A549 (cell line): ENCODE results near the gene CIT. TPM values are rescaled to one million over a fixed set of nuclear protein-coding genes. Genes with fewer than 3 reads are reported as not detected.

ENCODE experiments used
- ATAC-seq, 2 experiments: fragments of 200-7000 bp in 1 of 2; fragments of >200 bp in 1 of 2; cut with Nextera tagmentation in 1 of 2; cut with Tn5 transposase in 1 of 2; 3 replicates each; pipeline versions ENCODE4 v1.8.0 to v1.9.1; 2018 to 2020; ENCODE audit warnings: mild to moderate bottlenecking in 1 of 2, moderate library complexity in 1 of 2
- CTCF ChIA-PET: fragments of 300-600 bp; sonication (Branson Sonifier 250); formaldehyde crosslinking; extraction: SDS; loops from one replicate; lab custom pipeline; 2021; ENCODE audit warnings: antibody characterized with exemption, inconsistent platforms; lab: Yijun Ruan, JAX
- POLR2A ChIA-PET: fragments of 350-600 bp; formaldehyde crosslinking; extraction: SDS; loops from one replicate; lab custom pipeline; 2021; ENCODE audit warnings: antibody characterized with exemption, inconsistent platforms; lab: Yijun Ruan, JAX
- DNase-seq, 2 experiments: peaks; one replicate each; pipeline versions ENCODE4 v3.0.0 to v3.0.0-alpha.2; 2011 to 2016; ENCODE audit warnings: low read depth in 1 of 2, low spot score in 1 of 2
- FAIRE-seq: peaks from 2 replicates; lab custom pipeline; 2011; peaks lifted over from hg19 to GRCh38; lab: Jason Lieb, UNC
- H3K27ac ChIP-seq, 2 experiments: fragments of >200 bp; sonication (Bioruptor Twin); formaldehyde crosslinking; 3 replicates each; pipeline ENCODE4 v1.5.1; 2016 to 2017
- H3K4me1 ChIP-seq: fragments of >200 bp; sonication (Bioruptor Twin); formaldehyde crosslinking; 3 replicates; pipeline ENCODE4 v1.6.1; 2016
- H3K4me2 ChIP-seq: fragments of >200 bp; sonication (Bioruptor Twin); formaldehyde crosslinking; 3 replicates; pipeline ENCODE4 v1.6.1; 2016
- H3K4me3 ChIP-seq: fragments of >200 bp; sonication (Bioruptor Twin); formaldehyde crosslinking; 3 replicates; pipeline ENCODE4 v1.5.1; 2016
- H3K9me3 ChIP-seq: fragments of >200 bp; sonication (Bioruptor Twin); formaldehyde crosslinking; 3 replicates; pipeline ENCODE4 v1.6.1; 2016
- CHD2 ChIP-seq: fragments of 150-350 bp; IDR thresholded peaks from 2 replicates; pipeline ENCODE4 v1.6.1; 2014; ENCODE audit warnings: low read length; ENCODE audit not compliant: partially characterized antibody
- E2F6 ChIP-seq: IDR thresholded peaks from 2 replicates; pipeline ENCODE4 v1.6.1; 2012; ENCODE audit warnings: low read depth, borderline replicate concordance
- ELK1 ChIP-seq: fragments of 150-350 bp; IDR thresholded peaks from 2 replicates; pipeline ENCODE4 v1.6.1; 2014; ENCODE audit warnings: low read depth, mild to moderate bottlenecking, low read length
- EP300 ChIP-seq, 2 experiments: fragments of >200 bp; sonication (Bioruptor Twin); formaldehyde crosslinking; IDR thresholded peaks; 2 replicates in 1 of 2; 3 replicates in 1 of 2; pipeline ENCODE4 v1.6.1; 2016 to 2017
- ESRRA ChIP-seq: fragments of 150-350 bp; IDR thresholded peaks from 2 replicates; pipeline ENCODE4 v1.6.1; 2014; ENCODE audit warnings: mild to moderate bottlenecking, low read length, borderline replicate concordance
- FOSL2 ChIP-seq, 2 experiments: fragments of 450-650 bp in 1 of 2; fragments of >200 bp in 1 of 2; sonication (Bioruptor Twin) in 1 of 2; formaldehyde crosslinking; IDR thresholded peaks; 2 replicates each; pipeline versions ENCODE4 v1.5.0 to v1.6.1; 2016 to 2020; ENCODE audit warnings: mild to moderate bottlenecking in 1 of 2, moderate library complexity in 1 of 2
- HDAC2 ChIP-seq: fragments of 200-600 bp; sonication (generic); IDR thresholded peaks from 2 replicates; pipeline ENCODE4 v1.6.1; 2016
- HES2 ChIP-seq: fragments of >200 bp; sonication (Bioruptor Twin); formaldehyde crosslinking; IDR thresholded peaks from 2 replicates; pipeline ENCODE4 v1.6.1; 2016
- HMGXB4 ChIP-seq: fragments of 250-450 bp; sonication (Bioruptor Pico); IDR thresholded peaks from 2 replicates; pipeline ENCODE4 v1.5.0; 2021; ENCODE audit warnings: mild to moderate bottlenecking, moderate library complexity, borderline replicate concordance
- MAFK ChIP-seq: fragments of 450-650 bp; IDR thresholded peaks from 2 replicates; pipeline ENCODE4 v1.6.1; 2014; ENCODE audit not compliant: partially characterized antibody
- MAX ChIP-seq: IDR thresholded peaks from 2 replicates; pipeline ENCODE4 v1.6.1; 2012
- MYC ChIP-seq: IDR thresholded peaks from 2 replicates; pipeline ENCODE4 v1.6.1; 2012; ENCODE audit warnings: mild to moderate bottlenecking, inconsistent platforms, low read length, improper control_type of control experiment, borderline replicate concordance
- NPAS2 ChIP-seq: fragments of 250-450 bp; sonication (Bioruptor Pico); IDR thresholded peaks from 2 replicates; pipeline ENCODE4 v1.8.0; 2022; ENCODE audit warnings: mild to moderate bottlenecking, moderate library complexity, borderline replicate concordance
- NR3C1 ChIP-seq: fragments of >200 bp; sonication (Bioruptor Twin); formaldehyde crosslinking; IDR thresholded peaks from 3 replicates; pipeline ENCODE4 v1.6.1; 2017
- PHF8 ChIP-seq: fragments of 200-600 bp; sonication (generic); IDR thresholded peaks from 2 replicates; pipeline ENCODE4 v1.6.1; 2016; ENCODE audit warnings: low read depth, mild to moderate bottlenecking, antibody characterized with exemption, moderate library complexity, borderline replicate concordance
- POLR2AphosphoS2 ChIP-seq: conservative IDR thresholded peaks from 2 replicates; pipeline ENCODE4 v1.6.1; 2012; ENCODE audit warnings: low read length, improper control_type of control experiment, inconsistent platforms
- REST ChIP-seq: fragments of 200-600 bp; sonication (generic); IDR thresholded peaks from 2 replicates; pipeline ENCODE4 v1.6.1; 2016; ENCODE audit warnings: antibody characterized with exemption, mild to moderate bottlenecking, moderate library complexity
- RFX5 ChIP-seq: fragments of 450-650 bp; IDR thresholded peaks from 2 replicates; pipeline ENCODE4 v1.7.1; 2014; ENCODE audit warnings: antibody characterized with exemption, mild to moderate bottlenecking, moderate library complexity
- RNF2 ChIP-seq: fragments of 200-600 bp; sonication (generic); IDR thresholded peaks from 2 replicates; pipeline ENCODE4 v1.6.1; 2016; ENCODE audit warnings: low read depth, mild to moderate bottlenecking, antibody characterized with exemption, moderate library complexity, borderline replicate concordance
- TFCP2L1 ChIP-seq: fragments of 250-450 bp; sonication (Bioruptor Pico); IDR thresholded peaks from 2 replicates; pipeline ENCODE4 v1.5.0; 2021; ENCODE audit warnings: mild to moderate bottlenecking
- USF2 ChIP-seq: fragments of 450-650 bp; IDR thresholded peaks from 2 replicates; pipeline ENCODE4 v1.6.1; 2014; ENCODE audit warnings: antibody characterized with exemption
- ZC3H11A ChIP-seq: fragments of 450-650 bp; IDR thresholded peaks from 2 replicates; pipeline ENCODE4 v1.6.1; 2014; ENCODE audit warnings: antibody characterized with exemption, mild to moderate bottlenecking
- WGBS: methylation state at CpG from one replicate; pipeline ENCODE4 v1.1.6; 2017; ENCODE audit errors: missing lambda C conversion rate; 5-methylcytosine and 5-hydroxymethylcytosine counted together
- polyA plus RNA-seq, 4 experiments: library from polyadenylated mRNA; depleted of rRNA in 3 of 4; stranded (reverse); fragments of >200 nt; fragmentation: RNase III in 1 of 4; extraction: RNeasy Plus Mini Kit Qiagen cat#74134 plus additional on column Dnase treatment in 1 of 4; gene quantifications; 2 replicates in 3 of 4; 3 replicates in 1 of 4; pipeline ENCODE4 v1.2.3, GENCODE V29; 2011 to 2017

CIT gene
- polyA plus RNA-seq, 2 of the 4 experiments (the other 2 are of a cell fraction) = 12.5 to 25.4 TPM

- no peak overlapping the region for H3K27ac ChIP-seq
- TF ChIP-seq EP300 (IDR thresholded peaks at IDR 0.05) (no peak), MAX (no peak), ZC3H11A (no peak), ESRRA (no peak), HMGXB4 (CRISPR knock-in tag) (no peak)
- no peak overlapping the region for H3K4me3 ChIP-seq
- ChIA-PET CTCF (no interaction called here), POLR2A (no interaction called here)
- ATAC-seq (no peak), FAIRE-seq (no peak), DNase-seq (no peak)
- 94% methylated on average over 17 of the region's 17 CpGs for WGBS
- H3K4me1 ChIP-seq = no peaks in the 10 kb centered on the region
- no peaks in the 10 kb centered on the region for H3K9me3 ChIP-seq
- no peak overlapping the region for H3K4me2 ChIP-seq
Observed at GRCh38 chr12:119784673-119785072, 92.4 kb downstream of the CIT start.

- no peaks in the 10 kb centered on the region for H3K4me1 ChIP-seq
- no peak for TF ChIP-seq MAFK
- no peak for TF ChIP-seq RFX5
- no peak for TF ChIP-seq HMGXB4 (CRISPR knock-in tag)
- no peak for TF ChIP-seq POLR2AphosphoS2
- TF ChIP-seq PHF8 = no peak
- TF ChIP-seq E2F6 = no peak
- no peak for TF ChIP-seq HDAC2
- no peak for TF ChIP-seq NPAS2
- TF ChIP-seq FOSL2 (IDR thresholded peaks at IDR 0.05) = no peak
- TF ChIP-seq FOSL2 (CRISPR knock-in tag; IDR thresholded peaks at IDR 0.05) = no peak
- no peak for TF ChIP-seq ELK1
- no peak for TF ChIP-seq MYC
- no peak for TF ChIP-seq RNF2
- 94% methylated on average over 6 of the region's 6 CpGs for WGBS
Observed at GRCh38 chr12:119783787-119784186, 93.3 kb downstream of the CIT start.

GRCh38 chr12:119781804-119782203, 95.3 kb downstream of the CIT start:
- Histone ChIP-seq H3K4me3 (no peak overlapping the region), H3K9me3 (no peaks in the 10 kb centered on the region), H3K4me2 (no peak overlapping the region), H3K27ac (no peak overlapping the region), H3K4me1 (no peaks in the 10 kb centered on the region)
- TF ChIP-seq REST (no peak), RNF2 (no peak), NR3C1 (no peak), USF2 (no peak), HES2 (no peak), CHD2 (no peak), TFCP2L1 (CRISPR knock-in tag) (no peak)
- ChIA-PET POLR2A (no interaction called here), CTCF (interaction anchor here (1.0 to 4.2 kb wide), 16 partner anchors 8 to 1377 kb away, joined by 3 to 36 read pairs (median 4); partner anchors contain the start of gene PRKAB1)
- no peak for DNase-seq
- no peak for ATAC-seq
- WGBS = 90% methylated on average over 2 of the region's 2 CpGs
- FAIRE-seq = no peak

More at GRCh38 chr12:119783787-119784186, 93.3 kb downstream of the CIT start:
- no peak overlapping the region for H3K4me2 ChIP-seq
- no peak overlapping the region for H3K4me3 ChIP-seq
- FAIRE-seq = no peak
- ATAC-seq = no peak
- no peak for DNase-seq
- H3K27ac ChIP-seq = no peak overlapping the region
- H3K9me3 ChIP-seq = no peaks in the 10 kb centered on the region
- POLR2A ChIA-PET = no interaction called here
- CTCF ChIA-PET = interaction anchor here (1.0 kb wide), 1 partner anchor 117 kb away, joined by 3 read pairs; no protein-coding TSS in a partner anchor
